ENCODE measurements around the gene EEF1A1.
"Not testable (repeated sequence)": the region's sequence is repeated elsewhere in the genome, so short reads cannot be mapped to it uniquely, and the experiment has no call there.

The EEF1A1 gene

GRCh38 chr6:73537677-73538076 is 16.8 kb upstream of the EEF1A1 start:
- DNase-seq: no peak

DNA sequence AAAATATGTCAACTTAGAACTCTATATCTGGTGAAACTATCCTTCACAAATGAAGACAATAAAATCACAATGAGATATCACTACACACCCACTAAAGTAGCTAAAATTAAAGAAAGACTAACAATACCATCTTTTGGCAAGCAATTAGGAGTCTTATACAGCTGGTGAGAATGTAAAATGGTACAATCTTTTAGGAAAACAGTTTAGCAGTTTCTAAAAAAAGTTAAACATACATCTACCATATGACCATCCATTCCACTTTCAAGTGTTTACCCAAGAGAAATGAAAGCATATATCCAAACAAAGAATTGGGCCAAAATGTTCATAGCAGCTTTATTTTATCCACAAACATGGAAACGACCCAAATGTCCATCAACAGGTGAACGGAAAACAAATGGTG is 13.8 kb upstream of the EEF1A1 start:
- DNase-seq: no peak

DNA sequence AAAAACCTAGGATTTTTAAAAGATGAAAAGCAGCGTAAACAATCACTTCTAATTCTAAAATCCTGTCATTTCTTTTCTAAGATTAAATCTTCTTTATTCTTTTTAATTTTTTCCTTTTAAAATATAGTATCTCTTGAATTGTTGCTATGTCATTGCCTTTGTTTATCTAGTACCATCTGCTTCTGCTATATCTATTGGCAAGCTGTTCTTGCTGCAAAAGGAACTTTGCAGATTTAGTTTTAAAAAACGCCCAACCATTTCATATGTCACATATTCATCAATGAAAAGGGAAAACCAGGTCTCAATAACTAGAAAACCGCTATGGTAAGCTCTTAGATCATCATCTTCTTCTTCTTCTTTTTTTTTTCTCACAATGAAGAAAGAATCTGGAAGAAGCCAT is 11.5 kb upstream of the EEF1A1 start:
- DNase-seq: no peak

- no peak for DNase-seq
Measured at GRCh38 chr6:73528897-73529296, 8.1 kb upstream of the EEF1A1 start.

DNA sequence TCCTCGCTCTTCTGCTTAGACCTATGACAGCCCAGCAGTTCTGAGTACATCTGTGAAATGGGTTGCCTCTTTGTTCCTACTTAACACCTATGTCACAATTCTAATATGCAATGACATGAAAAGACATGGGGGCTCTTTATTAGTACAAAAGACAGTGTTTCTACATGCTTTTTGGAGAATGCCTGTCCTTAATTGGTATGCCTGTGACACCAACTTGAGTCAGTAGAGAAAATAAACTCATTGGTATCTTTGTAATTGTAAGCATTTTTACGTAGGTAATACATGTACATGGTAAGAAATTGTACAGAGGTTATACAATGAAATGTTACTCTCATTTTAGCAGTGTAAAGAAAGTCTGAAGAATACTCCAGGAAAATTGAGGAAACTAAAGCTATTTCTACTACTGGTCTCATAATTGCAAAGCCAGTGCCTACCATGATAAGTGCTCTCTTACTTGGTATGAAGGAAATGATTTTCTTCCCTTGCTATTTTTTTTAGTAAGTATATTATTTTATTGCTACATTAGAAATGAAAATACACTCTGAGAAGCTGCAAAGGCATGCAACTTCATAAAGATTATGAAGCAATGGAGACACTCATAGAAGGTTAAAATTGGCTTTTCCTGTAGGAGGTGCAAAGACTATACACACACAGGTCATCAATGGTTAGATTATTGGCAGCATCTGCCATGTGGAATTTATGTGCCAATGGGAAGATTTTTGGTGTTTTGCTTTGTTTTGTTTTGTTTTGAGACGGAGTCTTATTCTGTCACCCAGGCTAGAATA is 4.9 kb upstream of the EEF1A1 start:
- no peak for DNase-seq

DNA sequence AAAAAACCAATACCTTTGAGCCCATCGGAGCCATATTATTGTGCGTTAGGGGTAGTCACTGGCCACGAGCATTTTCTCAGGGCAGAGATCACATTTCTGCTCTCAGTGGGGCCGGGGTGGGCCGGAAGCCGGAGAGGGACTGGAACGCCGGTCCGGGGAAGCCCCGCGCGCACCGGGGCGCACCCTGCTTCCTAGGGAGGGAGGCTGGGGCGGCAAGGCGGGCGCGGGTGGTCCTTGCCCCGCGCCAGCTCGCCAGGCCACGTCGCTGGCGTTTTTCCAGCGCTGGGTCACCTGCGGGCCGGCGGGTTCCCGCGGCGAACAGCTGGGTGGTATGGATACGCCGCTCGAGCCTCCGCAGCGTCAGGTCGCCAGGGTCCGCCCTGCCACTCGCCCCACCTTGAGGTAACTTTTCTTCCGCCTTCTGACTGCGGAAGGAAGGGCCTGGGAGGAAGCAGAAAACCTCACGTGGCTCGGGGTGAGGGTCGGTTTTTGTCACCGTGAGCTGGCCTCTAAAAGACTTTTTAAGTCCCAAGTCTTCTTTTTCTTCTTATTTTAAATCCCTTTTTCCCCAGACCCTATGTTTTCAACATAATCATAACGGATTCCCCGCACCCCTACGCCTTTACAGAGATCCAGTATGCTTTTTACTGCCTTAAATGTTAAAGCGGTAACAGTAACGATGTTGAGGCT is 2.7 kb upstream of the EEF1A1 start:
- peak; percentile 73 for DNase-seq

DNA sequence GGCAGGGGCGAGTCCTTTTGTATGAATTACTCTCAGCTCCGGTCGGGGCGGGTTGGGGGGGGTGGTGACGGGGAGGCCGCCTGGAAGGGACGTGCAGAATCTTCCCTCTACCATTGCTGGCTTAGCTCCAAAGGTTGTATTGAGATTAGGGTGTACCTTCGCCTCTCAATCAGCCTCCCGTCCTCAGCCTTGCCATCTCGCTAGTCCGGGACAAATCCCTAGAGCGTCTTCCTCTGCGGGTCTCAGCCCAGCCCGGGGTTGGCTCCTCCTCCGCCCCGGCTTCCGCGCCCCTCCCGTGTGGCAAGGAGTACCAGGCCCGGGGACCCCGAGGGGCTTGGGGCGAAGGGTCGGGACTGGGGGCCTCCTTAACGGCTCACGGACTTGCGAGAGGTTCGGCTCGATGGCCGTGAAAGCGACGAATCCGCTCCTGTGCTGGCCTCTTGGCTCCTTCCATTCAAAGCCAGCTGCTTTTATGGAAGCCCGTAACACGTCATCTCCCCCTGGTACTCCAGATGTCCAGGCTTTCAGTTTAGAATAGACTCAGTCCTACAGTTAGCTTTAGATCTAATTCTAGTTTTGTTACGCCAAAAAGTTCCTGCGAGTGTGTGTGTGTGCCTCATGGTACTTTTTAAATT is 636 bp upstream of the EEF1A1 start:
- DNase-seq: peak; percentile 45

GRCh38 chr6:73519926-73520687 is 725 bp downstream of the EEF1A1 start:
- peak; percentile 62 for DNase-seq

- DNase-seq: not testable (repeated sequence)
Measured at GRCh38 chr6:73518982-73519881, 1.6 kb downstream of the EEF1A1 start.

GRCh38 chr6:73518100-73518981 is 2.5 kb downstream of the EEF1A1 start:
- not testable (repeated sequence) for DNase-seq

DNA sequence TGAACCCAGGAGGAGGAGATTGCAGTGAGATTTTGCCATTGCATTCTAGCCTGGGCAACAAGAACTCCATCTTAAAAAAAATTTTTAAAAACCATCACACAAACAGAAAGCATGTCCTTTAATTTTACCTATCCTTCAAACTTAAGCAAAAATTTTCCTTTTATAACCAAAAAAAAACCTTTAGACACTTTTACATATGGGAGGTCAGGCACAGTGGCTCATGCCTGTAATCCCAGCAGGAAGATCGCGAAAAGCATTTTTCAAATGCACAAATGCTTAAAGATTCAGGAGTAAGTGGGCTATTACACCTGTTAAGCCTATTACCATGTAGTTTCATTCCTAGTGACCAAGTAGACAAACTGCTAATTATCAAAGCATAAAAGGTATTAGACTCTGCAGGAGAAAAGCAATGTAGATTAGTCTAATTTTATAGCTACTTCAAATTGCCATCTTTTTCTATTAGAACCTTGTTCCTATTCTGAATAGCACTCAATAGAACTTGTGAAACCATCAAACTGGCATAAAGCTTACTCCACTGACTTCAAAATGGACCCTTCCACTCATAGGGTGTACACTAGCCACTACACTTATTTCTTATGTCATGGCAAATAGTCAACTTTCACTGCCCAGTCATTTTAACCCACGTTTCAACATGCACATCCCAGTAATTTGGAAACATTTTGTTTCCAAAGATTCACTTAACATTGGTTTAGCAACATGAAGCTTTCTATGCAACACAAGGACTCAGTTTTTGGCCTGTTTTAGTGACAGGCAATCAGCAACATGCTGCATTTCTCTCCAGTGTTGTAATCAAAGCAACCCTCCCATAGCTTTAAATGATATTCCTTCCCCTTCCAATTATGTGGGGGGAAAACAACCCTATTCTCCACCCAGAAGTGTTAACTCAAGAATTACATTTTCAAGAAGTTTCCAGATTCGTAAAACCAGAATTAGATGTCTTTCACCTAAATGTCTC is 4.0 kb downstream of the EEF1A1 start:
- no peak for DNase-seq

- DNase-seq: no peak
Measured at GRCh38 chr6:73515204-73515655, 5.6 kb downstream of the EEF1A1 start.

DNA sequence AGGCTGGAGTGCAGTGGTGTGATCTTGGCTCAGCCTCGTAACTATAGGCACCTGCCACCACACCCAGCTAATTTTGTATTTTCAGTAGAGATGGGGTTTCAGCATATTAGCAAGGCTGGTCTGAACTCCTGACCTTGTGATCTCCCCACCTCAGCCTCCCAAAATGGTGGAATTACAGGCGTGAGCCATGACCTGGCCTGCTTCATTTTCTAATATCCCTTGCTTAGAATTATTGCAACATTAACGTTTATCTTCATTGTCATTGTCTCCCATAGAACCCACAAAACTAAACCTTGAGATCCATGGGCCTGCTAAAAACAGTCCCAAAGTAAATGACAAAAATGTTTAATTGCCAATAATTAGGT is 6.1 kb downstream of the EEF1A1 start:
- no peak for DNase-seq

GRCh38 chr6:73513496-73513854 is 7.4 kb downstream of the EEF1A1 start:
- DNase-seq: no peak

DNA sequence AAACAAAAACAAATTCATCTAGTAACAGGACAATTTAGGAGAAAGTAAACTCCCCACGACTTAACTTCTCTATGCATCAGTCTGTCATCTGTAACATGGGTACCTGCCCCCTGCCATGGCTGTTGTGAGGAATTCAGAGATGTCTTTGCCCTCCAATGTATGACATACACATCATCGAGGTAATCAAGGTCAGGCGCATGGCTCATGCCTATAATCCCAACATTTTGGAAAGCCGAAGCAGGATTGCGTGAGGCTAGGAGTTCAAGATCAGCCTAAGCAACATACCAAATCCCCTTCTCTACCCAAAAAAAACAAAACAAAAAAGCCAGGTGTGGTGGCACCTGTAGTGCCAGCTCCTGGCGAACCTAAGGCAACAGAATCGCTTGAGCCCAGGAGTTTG is 9.0 kb downstream of the EEF1A1 start:
- no peak for DNase-seq

- DNase-seq: no peak
Measured at GRCh38 chr6:73509851-73510250, 11.0 kb downstream of the EEF1A1 start.

- no peak for DNase-seq
Measured at GRCh38 chr6:73508776-73509175, 12.1 kb downstream of the EEF1A1 start.

- DNase-seq: no peak
Measured at GRCh38 chr6:73506246-73506645, 14.6 kb downstream of the EEF1A1 start.

DNA sequence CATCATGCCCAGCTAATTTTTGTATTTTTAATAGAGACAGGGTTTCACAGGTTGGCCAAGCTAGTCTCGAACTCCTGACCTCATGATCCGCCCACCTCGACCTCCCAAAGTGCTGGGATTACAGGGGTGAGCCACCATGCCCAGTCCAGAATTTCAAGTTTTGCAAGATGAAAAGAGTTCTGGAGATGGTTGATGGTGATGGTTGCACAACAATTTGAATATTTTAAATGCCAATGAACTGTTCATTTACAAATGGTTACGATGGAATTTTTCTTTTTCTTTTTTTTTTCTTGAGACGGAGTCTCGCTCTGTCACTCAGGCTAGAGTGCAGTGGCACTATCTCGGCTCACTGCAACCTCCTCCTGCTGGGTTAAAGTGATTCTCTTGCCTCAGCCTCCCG is 15.1 kb downstream of the EEF1A1 start:
- not testable (repeated sequence) for DNase-seq

GRCh38 chr6:73505142-73505541 is 15.7 kb downstream of the EEF1A1 start:
- no peak for DNase-seq

Data from activated gamma-delta T cell (primary cell).